UCSD-AML1 (cell line): ENCODE data around the gene SRSF3.
"Not testable (repeated sequence)": the region's sequence is repeated elsewhere in the genome, so short reads cannot be mapped to it uniquely, and the experiment has no call there.

Experiments
- DNase-seq: peaks from one replicate; lab custom pipeline; 2025; ENCODE audit not compliant: unreplicated experiment; lab: John Stamatoyannopoulos, UW

Gene SRSF3

GRCh38 chr6:36604090-36605060 lies 10.2 kb downstream of the SRSF3 start:
- no peak for DNase-seq

GRCh38 chr6:36605143-36605542 lies 11.0 kb downstream of the SRSF3 start:
- no peak for DNase-seq

GRCh38 chr6:36605560-36606391 lies 11.6 kb downstream of the SRSF3 start:
- no peak for DNase-seq

GRCh38 chr6:36607305-36607682 lies 13.1 kb downstream of the SRSF3 start:
- not testable (repeated sequence) for DNase-seq

- DNase-seq: no peak
Observed at GRCh38 chr6:36607683-36608386, 13.7 kb downstream of the SRSF3 start.

- no peak for DNase-seq
Observed at GRCh38 chr6:36608788-36609563, 14.8 kb downstream of the SRSF3 start.

DNA sequence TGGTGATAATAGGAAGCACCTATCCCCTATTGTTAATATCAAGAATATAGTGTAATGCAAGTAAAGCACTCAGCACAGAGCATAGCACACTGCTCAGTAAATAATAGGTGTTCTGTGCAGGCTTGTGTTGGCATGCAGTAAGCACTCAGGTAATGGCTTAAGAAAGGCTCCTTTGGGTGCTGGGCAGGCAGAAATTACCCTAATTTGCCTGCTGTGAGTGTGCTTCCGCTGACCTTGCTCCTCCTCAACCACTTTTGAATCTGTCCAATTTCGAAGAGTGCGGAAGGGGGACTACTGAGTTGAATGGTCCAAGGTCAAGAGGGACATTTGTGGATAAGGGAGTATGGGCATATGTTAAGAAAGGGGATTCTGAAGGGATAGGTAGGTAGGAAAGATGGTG lies 15.4 kb downstream of the SRSF3 start:
- no peak for DNase-seq

GRCh38 chr6:36610041-36610955 lies 16.1 kb downstream of the SRSF3 start:
- DNase-seq: no peak

- no peak for DNase-seq
Observed at GRCh38 chr6:36610956-36611336, 16.8 kb downstream of the SRSF3 start.

- not testable (repeated sequence) for DNase-seq
Observed at GRCh38 chr6:36611679-36612078, 17.5 kb downstream of the SRSF3 start.

GRCh38 chr6:36612101-36612625 lies 18.0 kb downstream of the SRSF3 start:
- no peak for DNase-seq

DNA sequence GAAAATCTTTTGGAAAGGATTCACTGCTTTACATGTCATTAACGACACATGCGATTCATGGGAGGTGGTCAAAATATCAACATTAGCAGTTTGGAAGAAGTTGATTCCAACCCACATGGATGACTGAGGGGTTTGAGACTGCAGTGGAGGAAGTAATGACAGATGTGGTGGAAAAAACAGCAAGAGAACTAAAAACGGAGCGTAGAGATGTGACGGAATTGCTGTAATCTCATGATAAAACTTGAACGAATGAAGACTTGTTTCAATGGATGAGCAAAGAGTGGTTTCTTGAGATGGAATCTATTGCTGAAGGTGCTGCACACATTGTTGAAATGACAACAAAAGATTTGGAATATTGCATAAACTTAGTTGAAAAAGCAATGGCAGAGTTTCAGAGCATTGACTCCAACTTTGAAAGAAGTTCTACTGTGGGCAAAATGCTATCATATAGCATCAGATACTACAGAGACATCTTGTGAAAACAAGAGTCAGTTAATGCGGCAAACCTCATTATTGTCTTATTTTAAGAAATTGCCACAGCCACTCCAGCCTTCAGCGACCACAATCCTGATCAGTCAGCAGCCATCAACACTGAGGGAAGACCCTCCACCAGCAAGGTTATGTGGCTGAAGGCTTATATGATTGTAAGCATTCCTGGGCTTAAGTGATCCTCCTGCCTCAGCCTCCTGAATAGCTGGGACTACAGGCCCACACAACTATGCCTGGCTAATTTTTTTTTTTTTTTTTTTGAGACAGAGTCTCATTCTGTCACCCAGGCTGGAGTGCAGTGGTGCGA lies 19.2 kb downstream of the SRSF3 start:
- no peak for DNase-seq

DNA sequence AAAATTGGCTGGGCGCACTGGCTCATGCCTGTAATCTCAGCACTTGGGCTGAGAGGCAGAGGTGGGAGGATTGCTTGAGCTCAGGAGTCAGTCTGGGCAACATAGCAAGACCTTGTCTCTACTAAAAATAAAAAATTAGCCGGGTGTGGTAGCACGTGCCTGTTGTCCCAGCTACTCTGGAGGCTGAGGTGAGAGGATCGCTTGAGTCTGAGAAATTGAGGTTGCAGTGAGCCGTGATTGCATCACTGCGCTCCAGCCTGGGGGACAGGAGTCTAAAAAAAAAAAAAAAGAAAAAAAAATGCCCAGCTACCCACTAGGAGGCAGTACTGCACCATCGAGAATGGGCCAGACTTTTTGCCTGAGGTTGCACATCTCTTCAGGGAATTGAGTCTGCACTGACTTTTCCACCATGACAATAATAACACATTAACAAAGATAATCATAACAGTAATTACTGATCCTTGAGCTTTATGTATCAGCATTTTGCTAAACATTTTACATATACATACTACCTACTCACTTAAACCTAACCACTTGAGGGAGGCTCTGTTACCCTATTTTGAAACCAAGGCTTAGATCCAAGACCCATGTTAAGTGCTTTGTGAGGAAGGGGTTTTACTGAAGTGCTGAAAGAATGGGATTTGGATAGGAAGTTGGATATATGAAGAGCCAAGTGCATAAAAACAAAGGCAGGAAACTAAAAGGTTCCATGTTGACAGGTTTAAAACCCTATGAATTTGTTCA lies 21.0 kb downstream of the SRSF3 start:
- peak; percentile 38 for DNase-seq

GRCh38 chr6:36616893-36617521 lies 22.8 kb downstream of the SRSF3 start:
- DNase-seq: no peak

DNA sequence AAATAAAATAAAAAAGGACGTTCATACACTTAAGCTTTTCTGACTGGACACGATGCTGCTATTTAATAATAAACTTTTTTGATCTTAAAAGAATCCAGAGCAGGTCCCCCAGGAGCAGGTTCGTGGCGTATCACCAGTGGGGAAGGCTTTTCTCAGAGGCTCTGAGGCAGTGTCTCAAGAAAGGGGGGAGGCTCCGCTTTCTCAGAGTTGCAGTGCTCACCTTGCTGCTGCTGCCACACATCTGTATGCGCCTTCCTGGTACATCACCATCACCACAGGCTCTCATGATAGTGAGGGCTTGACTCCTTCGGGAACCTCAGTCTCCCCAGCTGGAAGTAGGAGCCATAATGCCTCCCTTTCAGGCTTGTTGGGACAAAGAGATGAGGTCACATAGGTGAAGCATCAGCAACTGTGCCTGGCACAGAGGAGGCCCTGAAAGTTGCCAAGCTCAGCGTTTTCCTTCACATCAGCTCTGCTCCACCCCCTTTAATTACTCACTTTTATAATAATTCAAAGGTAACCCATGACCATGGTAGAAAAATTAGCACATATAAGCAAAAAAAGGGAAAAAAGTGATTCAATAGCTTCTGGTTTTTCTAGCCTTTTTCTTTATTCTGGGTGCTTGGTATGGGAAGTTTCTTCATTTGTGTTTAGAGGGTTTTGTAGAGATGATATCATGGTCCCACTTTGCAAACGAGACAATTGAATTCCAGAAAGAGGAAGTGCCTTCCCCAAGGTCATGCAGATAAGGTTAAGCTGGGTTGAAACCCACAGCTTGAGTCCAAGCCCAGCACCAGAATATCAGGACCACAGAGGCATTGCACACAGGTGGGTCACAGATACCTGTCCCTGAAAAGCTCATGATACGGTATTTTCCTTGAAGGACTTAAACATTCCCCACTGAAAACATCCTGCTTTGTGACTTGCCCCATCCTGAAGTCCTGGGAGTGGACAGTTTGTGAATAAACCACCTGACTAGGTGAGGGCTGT lies 24.5 kb downstream of the SRSF3 start:
- DNase-seq: no peak

- no peak for DNase-seq
Observed at GRCh38 chr6:36621371-36621855, 27.3 kb downstream of the SRSF3 start.
